Spleen (tissue), 7 donors: ENCODE results near the gene SDK1.

Source experiments
- CTCF ChIP-seq, 11 experiments: fragments of 200-600 bp in 7 of 11; fragments of 450-650 bp in 4 of 11; sonication (generic) in 4 of 11; IDR thresholded peaks in 8 of 11; conservative IDR thresholded peaks in 3 of 11; 1 replicate in 7 of 11; 2 replicates in 4 of 11; pipeline versions ENCODE4 v1.4.0 to v1.8.0; 2016 to 2021; ENCODE audit warnings: antibody characterized with exemption in 11 of 11, inconsistent platforms in 4 of 11, mild to moderate bottlenecking in 1 of 11
- POLR2A ChIP-seq, 3 donors: fragments of 450-650 bp; IDR thresholded peaks; one replicate each; pipeline ENCODE4 v1.5.1; 2017; ENCODE audit warnings: antibody characterized with exemption in 3 of 3, mild to moderate bottlenecking in 1 of 3
- POLR2AphosphoS5 ChIP-seq, 3 donors: sonication (generic); formaldehyde crosslinking; IDR thresholded peaks; one replicate each; pipeline ENCODE4 v1.5.1; 2017; ENCODE audit warnings: antibody characterized with exemption in 3 of 3
- donor health status: DM: no; HTN: no; CAD: no; lungs with moderate emphysema.
- donor health status: DM: no; HTN: no; CAD: no.
- donor health status: DM: no; HTN: no; CAD: no.

- TF ChIP-seq POLR2A (IDR thresholded peaks at IDR 0.05) (no peak), POLR2AphosphoS5 (IDR thresholded peaks at IDR 0.05) (peak in 1 of 3 donors; percentile 45), CTCF (IDR thresholded peaks at IDR 0.05 in 8 of 11, conservative IDR thresholded peaks at IDR 0.05 in 3 of 11) (no peak)
These were observed 560.9 kb downstream of the SDK1 start for GRCh38 chr7:3861941-3862340.
